H1 (cell line): ENCODE data around the gene PACS1. TPM values are rescaled to one million over a fixed set of nuclear protein-coding genes. Genes with fewer than 3 reads are reported as not detected.

Experiments
- CBX8 ChIP-seq: fragments of 300-800, 300-1000 bp; sonication (generic); IDR thresholded peaks from 2 replicates; pipeline ENCODE4 v1.7.1; 2016; ENCODE audit warnings: low read depth, low read length, borderline replicate concordance
- CHD1 ChIP-seq: IDR thresholded peaks from 2 replicates; pipeline ENCODE4 v1.6.1; 2012; ENCODE audit warnings: low read depth, low read length, improper control_type of control experiment
- CHD2 ChIP-seq: IDR thresholded peaks from 2 replicates; pipeline ENCODE4 v1.6.1; 2012; ENCODE audit warnings: low read length, improper control_type of control experiment
- CTCF ChIP-seq, 3 experiments: IDR thresholded peaks; 1 replicate in 2 of 3; 2 replicates in 1 of 3; pipeline versions ENCODE4 v1.5.1 to v1.6.1; 2011; ENCODE audit warnings: low read length in 3 of 3, mild to moderate bottlenecking in 3 of 3, inconsistent platforms in 2 of 3, low read depth in 1 of 3, moderate library complexity in 1 of 3; ENCODE audit not compliant: insufficient read depth in 1 of 3; ENCODE audit errors: control extremely low read depth in 1 of 3
- HDAC2 ChIP-seq, 2 experiments: fragments of 300-600 bp in 1 of 2; sonication (generic) in 1 of 2; IDR thresholded peaks; 2 replicates each; pipeline ENCODE4 v1.6.1; 2011 to 2012; ENCODE audit warnings: low read depth in 2 of 2, low read length in 2 of 2, mild to moderate bottlenecking in 2 of 2, moderate library complexity in 2 of 2, borderline replicate concordance in 1 of 2, inconsistent platforms in 1 of 2
- HDAC6 ChIP-seq: IDR thresholded peaks from one replicate; pipeline ENCODE4 v1.7.1; 2012; ENCODE audit warnings: low read depth, mild to moderate bottlenecking, inconsistent platforms, low read length, moderate library complexity
- KDM5A ChIP-seq: fragments of 200-600 bp; IDR thresholded peaks from 2 replicates; pipeline ENCODE4 v1.7.1; 2012; ENCODE audit warnings: mild to moderate bottlenecking, low read length, inconsistent platforms, mixed read lengths
- NANOG ChIP-seq: IDR thresholded peaks from 2 replicates; pipeline ENCODE4 v1.6.1; 2011; ENCODE audit warnings: low read length, low read depth, mild to moderate bottlenecking, inconsistent platforms; ENCODE audit not compliant: insufficient read depth, poor library complexity, severe bottlenecking
- POLR2AphosphoS5 ChIP-seq: IDR thresholded peaks from 2 replicates; pipeline ENCODE4 v1.6.1; 2011; ENCODE audit warnings: low read depth, low read length
- SUZ12 ChIP-seq: fragments of 200-600 bp; sonication (generic); IDR thresholded peaks from 2 replicates; pipeline ENCODE4 v1.6.1; 2012; ENCODE audit warnings: mild to moderate bottlenecking, inconsistent platforms, low read length, moderate library complexity, mixed read lengths
- TBP ChIP-seq: IDR thresholded peaks from 2 replicates; pipeline ENCODE4 v1.6.1; 2011; ENCODE audit warnings: low read depth, low read length, improper control_type of control experiment
- USF2 ChIP-seq: IDR thresholded peaks from 2 replicates; pipeline ENCODE4 v1.6.1; 2011; ENCODE audit warnings: low read length, improper control_type of control experiment
- polyA plus RNA-seq, 7 experiments: library from polyadenylated mRNA; depleted of rRNA in 3 of 7; stranded (reverse) in 5 of 7; unstranded in 2 of 7; fragments of >200 nt in 5 of 7; fragments of 200-250 nt in 2 of 7; gene quantifications; 1 replicate in 5 of 7; 2 replicates in 1 of 7; 4 replicates in 1 of 7; pipeline versions ENCODE4 v1.2.1 to v1.2.3, GENCODE V29; 2011 to 2013; ENCODE audit warnings: missing spikeins in 2 of 7, mixed read lengths in 2 of 7
- total RNA-seq: library from RNA; stranded (reverse); fragmentation: NEBNext Ultra II Directional; extraction: Animal tissue kit (Norgen Biotek cat#: 25700); gene quantifications from 2 replicates; pipeline ENCODE4 v1.2.1, GENCODE V29; 2021

The PACS1 gene
- total and polyA plus RNA-seq, 2 of the 8 experiments (the other 6 are each of a cell fraction or from before 2014, with no cell fraction given): 11.5 to 36.0 TPM

DNA sequence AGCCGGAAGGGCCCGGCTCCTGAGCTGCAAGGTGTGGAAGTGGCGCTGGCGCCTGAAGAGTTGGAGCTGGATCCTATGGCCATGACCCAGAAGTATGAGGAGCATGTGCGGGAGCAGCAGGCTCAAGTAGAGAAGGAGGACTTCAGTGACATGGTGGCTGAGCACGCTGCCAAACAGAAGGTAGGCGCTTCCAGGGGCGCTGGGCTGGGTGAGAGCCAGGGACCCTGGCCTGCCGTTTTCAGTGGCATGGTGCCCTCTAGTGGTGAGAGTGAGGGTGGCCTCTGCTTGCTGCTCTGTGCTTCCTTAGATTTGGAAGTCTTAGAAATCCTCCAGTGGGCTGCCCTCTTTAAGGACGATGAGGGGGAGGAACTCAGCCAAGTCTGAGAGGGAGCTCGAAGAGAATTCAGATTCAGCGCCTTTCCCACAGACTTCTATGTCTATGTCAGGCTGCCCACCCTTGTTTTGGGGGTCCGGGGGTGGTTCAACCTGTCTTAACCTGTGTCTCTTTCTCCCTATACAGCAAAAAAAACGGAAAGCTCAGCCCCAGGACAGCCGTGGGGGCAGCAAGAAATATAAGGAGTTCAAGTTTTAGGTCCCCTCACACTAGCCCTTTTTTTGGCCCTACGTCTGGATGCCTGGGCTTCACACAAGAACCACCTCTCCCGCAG lies 1.8 kb upstream of the PACS1 start (continued):
- no peak for TF ChIP-seq POLR2AphosphoS5
- TF ChIP-seq USF2: 0 out of 2 replicates have a peak, but pooled peaks have one; percentile 14
- no peak for TF ChIP-seq TBP
- no peak for TF ChIP-seq CBX8
- TF ChIP-seq NANOG: no peak
- no peak for TF ChIP-seq CHD2
- TF ChIP-seq CTCF (IDR thresholded peaks at IDR 0.05; ENCODE audit: control extremely low read depth in 1 of 3, insufficient read depth in 1 of 3, low read depth in 1 of 3, low read length in 3 of 3): peak; percentile 85 to 99 (median 91)
- TF ChIP-seq CHD1: no peak
- no peak for TF ChIP-seq HDAC2 (IDR thresholded peaks at IDR 0.05; ENCODE audit: borderline replicate concordance in 1 of 2, low read depth in 2 of 2, low read length in 2 of 2)
- no peak for TF ChIP-seq HDAC6
- no peak for TF ChIP-seq KDM5A
- TF ChIP-seq SUZ12: no peak
- TF ChIP-seq, all 59 proteins: peak for 5
